ENCODE data around the gene KCNN3.

KCNN3 gene

DNA sequence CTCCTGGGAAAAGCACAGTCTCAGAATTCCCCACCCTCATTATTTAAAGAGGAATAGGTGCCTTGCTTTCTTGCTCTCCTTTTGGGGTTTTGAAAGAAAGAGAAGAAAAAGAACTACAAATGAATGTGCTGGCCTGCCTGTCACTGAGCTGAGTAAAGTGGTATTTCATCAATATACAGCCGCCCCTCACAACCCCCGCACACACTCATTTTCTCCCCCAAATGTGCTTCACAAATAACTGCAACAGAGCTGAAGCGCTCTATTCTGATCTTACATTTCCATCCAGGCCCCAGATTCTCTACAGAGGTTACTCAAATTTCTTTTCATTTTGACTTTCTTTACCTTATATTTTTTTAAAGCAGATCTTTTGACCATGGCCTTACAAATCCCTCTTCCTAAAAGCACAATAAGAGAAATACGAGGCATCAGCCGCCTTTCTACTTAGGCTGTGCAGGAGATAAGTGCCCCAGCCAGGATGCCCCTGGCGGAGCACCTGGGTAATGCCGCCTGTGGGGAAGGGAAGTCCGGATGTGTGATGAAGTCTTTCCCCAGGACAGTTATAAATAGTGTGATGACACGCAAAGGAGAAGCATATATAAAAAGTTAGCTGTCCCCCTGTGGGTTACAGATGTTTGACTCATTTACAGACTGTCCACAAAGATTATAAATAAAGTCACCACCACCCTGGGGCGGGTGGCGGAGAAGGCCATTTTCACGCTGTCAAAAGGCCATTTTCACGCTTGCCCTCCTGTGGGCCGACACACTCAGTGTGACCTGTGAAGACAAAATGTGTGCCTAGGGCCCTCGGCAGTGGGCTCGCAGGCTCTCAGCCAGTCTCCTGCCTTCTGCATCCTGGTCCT lies 6.5 kb downstream of the KCNN3 start:
- FAIRE-seq: peak; percentile 97
- peak; percentile 62 for DNase-seq (ENCODE audit: extremely low spot score, insufficient read length, low read depth)

- DNase-seq (ENCODE audit: extremely low spot score, insufficient read length, low read depth) (no peak), FAIRE-seq (no peak)
Observed at GRCh38 chr1:154862907-154863306, 7.2 kb downstream of the KCNN3 start.

GRCh38 chr1:154861607-154862094 lies 8.4 kb downstream of the KCNN3 start:
- no peak for DNase-seq (ENCODE audit: extremely low spot score, insufficient read length, low read depth)
- FAIRE-seq: no peak

DNA sequence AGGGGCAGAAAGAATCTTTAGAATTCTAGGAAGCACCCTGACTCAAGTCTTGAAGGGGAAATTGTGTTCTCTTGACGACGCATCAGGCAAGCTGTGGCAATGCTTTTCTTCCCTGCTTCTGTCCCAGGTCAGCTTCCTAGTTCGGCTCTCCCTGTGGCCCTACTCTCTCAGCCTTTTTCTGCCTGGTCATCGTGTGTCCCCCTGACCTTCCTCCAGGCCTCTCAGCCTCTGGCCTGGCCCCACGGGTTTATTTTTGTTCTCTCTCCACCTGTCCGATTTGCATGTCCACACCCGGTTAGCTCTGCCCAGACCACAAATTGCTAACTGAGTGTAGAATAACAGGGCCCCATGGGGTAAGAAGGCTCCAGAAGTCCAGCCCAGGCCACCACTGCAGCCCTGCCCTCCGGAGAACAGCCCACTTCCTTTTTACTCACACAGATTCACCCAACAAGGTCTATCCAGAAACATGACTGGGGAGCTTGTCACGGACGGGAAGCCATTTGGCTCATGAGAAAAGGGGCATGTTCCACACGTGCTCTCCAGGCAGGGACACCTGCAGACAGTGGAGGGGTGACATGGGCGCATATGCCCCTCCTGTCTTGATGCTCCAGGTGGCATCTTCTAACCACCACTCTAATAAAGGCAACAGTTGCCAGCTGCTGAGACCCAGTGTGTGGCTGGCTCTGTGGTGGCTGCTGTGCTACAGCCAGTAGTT lies 9.8 kb downstream of the KCNN3 start:
- peak; percentile 65 for DNase-seq (ENCODE audit: extremely low spot score, insufficient read length, low read depth)
- peak; percentile 98 for FAIRE-seq

- FAIRE-seq (no peak), DNase-seq (ENCODE audit: extremely low spot score, insufficient read length, low read depth) (no peak)
Observed at GRCh38 chr1:154859786-154860155, 10.3 kb downstream of the KCNN3 start.

GRCh38 chr1:154859151-154859785 lies 10.8 kb downstream of the KCNN3 start:
- no peak for DNase-seq (ENCODE audit: extremely low spot score, insufficient read length, low read depth)
- FAIRE-seq: no peak

- peak; percentile 44 for FAIRE-seq
- no peak for DNase-seq (ENCODE audit: extremely low spot score, insufficient read length, low read depth)
Observed at GRCh38 chr1:154857441-154858215, 12.5 kb downstream of the KCNN3 start.

- DNase-seq (ENCODE audit: extremely low spot score, insufficient read length, low read depth): no peak
- no peak for FAIRE-seq
Observed at GRCh38 chr1:154857022-154857421, 13.1 kb downstream of the KCNN3 start.

GRCh38 chr1:154856544-154856943 lies 13.5 kb downstream of the KCNN3 start:
- FAIRE-seq (no peak), DNase-seq (ENCODE audit: extremely low spot score, insufficient read length, low read depth) (no peak)

- DNase-seq (ENCODE audit: extremely low spot score, insufficient read length, low read depth) (no peak), FAIRE-seq (no peak)
Observed at GRCh38 chr1:154856049-154856448, 14.0 kb downstream of the KCNN3 start.

DNA sequence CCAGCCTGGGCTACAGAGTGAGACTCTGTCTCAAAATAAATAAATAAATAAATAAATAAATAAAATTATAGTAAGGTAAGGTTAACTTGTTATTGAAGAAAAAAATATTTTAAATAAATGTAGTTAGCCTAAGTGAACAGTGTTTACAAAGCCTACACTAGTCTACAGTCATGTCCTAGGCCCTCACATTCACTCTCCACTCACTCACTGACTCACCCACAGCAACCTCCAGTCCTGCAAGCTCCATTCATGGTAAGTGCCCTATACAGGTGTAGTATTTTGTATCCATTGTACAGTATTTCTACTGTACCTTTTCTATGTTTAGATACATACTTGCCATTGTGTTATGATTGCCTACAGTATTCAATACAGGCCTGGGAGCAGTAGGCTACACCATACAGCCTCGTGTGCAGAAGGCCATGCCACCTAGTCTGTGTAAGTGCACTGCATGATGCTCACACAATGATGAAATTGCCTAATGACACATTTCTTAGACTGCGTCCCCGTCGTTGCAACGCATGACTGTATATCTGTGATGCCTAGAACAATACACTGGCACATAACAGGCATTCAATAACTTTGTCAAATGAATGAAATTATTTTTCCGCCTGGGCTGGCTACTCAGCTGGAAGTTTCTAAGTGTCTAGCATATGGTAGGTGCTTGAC lies 14.8 kb downstream of the KCNN3 start:
- FAIRE-seq: no peak
- no peak for DNase-seq (ENCODE audit: extremely low spot score, insufficient read length, low read depth)

- DNase-seq (ENCODE audit: extremely low spot score, insufficient read length, low read depth) (no peak), FAIRE-seq (no peak)
Observed at GRCh38 chr1:154852845-154853244, 17.2 kb downstream of the KCNN3 start.

DNA sequence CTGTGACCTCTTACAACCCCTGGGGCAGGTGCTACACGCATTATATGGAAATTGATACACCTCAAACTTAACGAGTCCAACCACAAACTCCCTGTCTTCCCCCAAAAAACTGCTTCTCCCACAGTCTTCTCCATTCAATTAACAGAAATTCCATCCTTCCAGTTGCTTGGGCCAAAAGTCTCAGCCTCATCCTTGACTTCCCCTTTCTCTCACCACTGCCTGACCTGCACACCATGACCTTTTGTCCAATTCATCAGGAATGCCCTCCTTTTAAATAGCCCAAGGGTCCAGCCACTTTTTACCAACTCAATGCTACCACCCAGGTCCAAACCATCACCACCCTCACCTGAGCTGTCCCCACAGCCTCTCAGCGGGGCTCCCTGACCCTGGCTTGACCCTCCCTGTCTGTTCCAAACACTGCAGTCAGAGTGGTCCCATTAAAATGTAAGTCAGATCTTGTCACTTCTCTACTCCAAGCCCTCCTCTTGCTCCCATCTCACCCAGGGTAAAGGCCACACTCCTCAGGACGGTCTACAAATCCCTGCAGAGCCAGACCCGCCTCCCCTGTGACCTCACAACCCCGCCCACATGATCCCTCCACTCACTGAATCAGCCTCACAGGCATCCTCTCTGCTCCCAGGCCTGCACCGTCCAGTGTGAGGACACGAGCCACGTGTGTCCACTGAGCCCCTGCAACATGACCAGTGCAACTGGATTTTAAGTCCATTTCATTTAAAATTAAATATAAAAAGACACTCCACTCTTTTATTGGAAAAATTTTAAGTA lies 18.5 kb downstream of the KCNN3 start:
- DNase-seq (ENCODE audit: extremely low spot score, insufficient read length, low read depth): no peak
- FAIRE-seq: no peak

GRCh38 chr1:154849645-154850131 lies 20.4 kb downstream of the KCNN3 start:
- DNase-seq (ENCODE audit: extremely low spot score, insufficient read length, low read depth): no peak

DNA sequence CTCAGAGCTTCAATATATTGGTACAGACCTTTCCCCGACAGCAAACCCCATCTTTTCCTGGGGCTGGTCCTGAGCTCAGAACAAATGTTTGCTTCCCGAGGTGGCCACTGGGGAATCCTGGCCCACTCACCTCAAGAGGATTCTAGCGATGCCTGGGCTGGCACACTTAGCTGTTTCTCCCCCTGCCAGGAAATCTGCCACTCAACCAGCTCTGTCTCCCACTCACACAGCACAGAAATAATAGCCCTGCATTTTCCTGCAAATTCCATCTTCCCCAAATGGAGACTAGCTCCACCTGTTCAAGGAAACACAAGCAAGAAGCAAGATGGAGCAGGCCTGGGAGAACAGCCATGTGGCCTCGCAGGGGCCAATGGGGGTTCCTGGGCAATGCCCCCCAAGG lies 21.1 kb downstream of the KCNN3 start:
- FAIRE-seq (no peak), DNase-seq (ENCODE audit: extremely low spot score, insufficient read length, low read depth) (no peak)

More at GRCh38 chr1:154849645-154850131, 20.4 kb downstream of the KCNN3 start:
- peak; percentile 86 for FAIRE-seq

GRCh38 chr1:154847891-154848290 lies 22.2 kb downstream of the KCNN3 start:
- FAIRE-seq: no peak
- DNase-seq (ENCODE audit: extremely low spot score, insufficient read length, low read depth): no peak

GRCh38 chr1:154846565-154847442 lies 23.3 kb downstream of the KCNN3 start:
- FAIRE-seq (no peak), DNase-seq (ENCODE audit: extremely low spot score, insufficient read length, low read depth) (no peak)

DNA sequence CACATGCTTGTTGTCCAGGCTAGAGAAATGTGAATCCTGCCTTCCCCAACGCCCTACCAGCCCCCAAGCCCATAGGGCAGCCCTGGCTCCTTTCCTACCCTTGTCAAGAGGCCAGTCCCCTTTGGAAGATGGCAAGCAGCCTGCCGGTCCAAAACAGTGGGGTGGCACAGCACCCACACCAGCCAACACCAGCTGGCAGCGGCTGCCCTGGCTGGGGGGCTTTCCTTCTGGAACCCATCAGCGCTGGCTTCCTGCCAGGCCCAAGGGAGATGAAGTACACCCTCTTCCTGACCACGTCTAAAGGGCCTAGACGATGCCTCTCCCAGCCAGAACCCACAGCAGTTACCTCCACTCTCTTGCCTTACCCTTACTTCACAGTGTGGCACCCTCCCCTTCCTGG lies 24.2 kb downstream of the KCNN3 start:
- no peak for FAIRE-seq
- no peak for DNase-seq (ENCODE audit: extremely low spot score, insufficient read length, low read depth)

All from GM18507 (cell line).